HEK293T (cell line): ENCODE data around the gene PRDM16.

ENCODE experiments used
- CTCF ChIA-PET: fragments of 350-600 bp; formaldehyde crosslinking; extraction: SDS; loops from one replicate; lab custom pipeline; 2021; ENCODE audit warnings: antibody characterized with exemption, inconsistent platforms; lab: Yijun Ruan, JAX
- POLR2A ChIA-PET: fragments of 350-600 bp; formaldehyde crosslinking; extraction: SDS; loops from one replicate; lab custom pipeline; 2020; ENCODE audit warnings: antibody characterized with exemption, inconsistent platforms; lab: Yijun Ruan, JAX
- DNase-seq: peaks from one replicate; pipeline ENCODE4 v3.0.0; 2012; ENCODE audit warnings: mixed read lengths; ENCODE audit errors: extremely low spot score
- ARNT ChIP-seq: fragments of 450-650 bp; IDR thresholded peaks from 2 replicates; pipeline ENCODE4 v1.6.1; 2017; ENCODE audit warnings: mild to moderate bottlenecking
- BHLHE40 ChIP-seq: fragments of 450-650 bp; IDR thresholded peaks from 2 replicates; pipeline ENCODE4 v1.6.1; 2016; ENCODE audit warnings: mild to moderate bottlenecking, moderate library complexity, borderline replicate concordance
- CTBP1 ChIP-seq: fragments of 450-650 bp; IDR thresholded peaks from 2 replicates; pipeline ENCODE4 v1.6.1; 2016; ENCODE audit warnings: borderline replicate concordance
- ELF4 ChIP-seq: fragments of 450-650 bp; IDR thresholded peaks from 2 replicates; pipeline ENCODE4 v1.6.1; 2017; ENCODE audit warnings: antibody characterized with exemption
- FOXA1 ChIP-seq: fragments of 450-650 bp; IDR thresholded peaks from 2 replicates; pipeline ENCODE4 v1.6.1; 2016; ENCODE audit warnings: mild to moderate bottlenecking
- FOXK2 ChIP-seq: fragments of 450-650 bp; IDR thresholded peaks from 2 replicates; pipeline ENCODE4 v1.6.1; 2016; ENCODE audit warnings: mild to moderate bottlenecking
- FOXM1 ChIP-seq: fragments of 450-650 bp; IDR thresholded peaks from 2 replicates; pipeline ENCODE4 v1.6.1; 2017; ENCODE audit warnings: mild to moderate bottlenecking, borderline replicate concordance
- HDGF ChIP-seq: fragments of 450-650 bp; IDR thresholded peaks from 2 replicates; pipeline ENCODE4 v1.6.1; 2017; ENCODE audit warnings: antibody characterized with exemption, borderline replicate concordance
- L3MBTL2 ChIP-seq: fragments of 450-650 bp; conservative IDR thresholded peaks from 2 replicates; pipeline ENCODE4 v1.6.1; 2016; ENCODE audit warnings: mild to moderate bottlenecking
- LEF1 ChIP-seq: fragments of 450-650 bp; IDR thresholded peaks from 2 replicates; pipeline ENCODE4 v1.6.1; 2017; ENCODE audit warnings: mild to moderate bottlenecking, borderline replicate concordance
- NFRKB ChIP-seq: fragments of 450-650 bp; IDR thresholded peaks from 2 replicates; pipeline ENCODE4 v1.6.1; 2016; ENCODE audit warnings: mild to moderate bottlenecking, moderate library complexity
- SP1 ChIP-seq: fragments of 450-650 bp; IDR thresholded peaks from 2 replicates; pipeline ENCODE4 v1.6.1; 2017
- SUZ12 ChIP-seq: fragments of 450-650 bp; IDR thresholded peaks from 2 replicates; pipeline ENCODE4 v1.6.1; 2016; ENCODE audit warnings: mild to moderate bottlenecking
- TARDBP ChIP-seq: fragments of 450-650 bp; IDR thresholded peaks from 2 replicates; pipeline ENCODE4 v1.6.1; 2016
- ZNF384 ChIP-seq: fragments of 450-650 bp; IDR thresholded peaks from 2 replicates; pipeline ENCODE4 v1.6.1; 2016
- TF ChIP-seq, protein P1 (sequence below): fragments of 450-650 bp; IDR thresholded peaks from 2 replicates; pipeline ENCODE4 v1.6.1; 2016

Gene PRDM16

DNA sequence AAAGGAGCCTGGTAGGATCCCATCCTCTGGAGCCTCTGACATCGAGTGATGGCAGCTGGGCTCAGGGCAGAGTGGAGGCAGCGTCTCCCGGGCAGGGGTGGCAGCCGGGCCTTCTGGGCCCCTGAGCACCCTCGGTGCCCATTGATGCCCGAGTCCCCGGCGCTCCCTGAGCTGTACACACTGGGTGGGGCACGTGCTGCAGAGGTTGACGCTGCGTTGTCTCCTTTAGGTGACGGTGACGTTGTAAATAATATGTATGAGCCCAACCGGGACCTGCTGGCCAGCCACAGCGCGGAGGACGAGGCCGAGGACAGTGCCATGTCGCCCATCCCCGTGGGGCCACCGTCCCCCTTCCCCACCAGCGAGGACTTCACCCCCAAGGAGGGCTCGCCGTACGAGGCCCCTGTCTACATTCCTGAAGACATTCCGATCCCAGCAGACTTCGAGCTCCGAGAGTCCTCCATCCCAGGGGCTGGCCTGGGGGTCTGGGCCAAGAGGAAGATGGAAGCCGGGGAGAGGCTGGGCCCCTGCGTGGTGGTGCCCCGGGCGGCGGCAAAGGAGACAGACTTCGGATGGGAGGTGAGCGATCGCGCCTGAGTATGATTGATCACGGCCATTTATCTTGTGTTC, 117.0 kb downstream of the PRDM16 start:
- DNase-seq, result no peak
- POLR2A ChIA-PET, result interaction anchor here (0.9 kb wide), 1 partner anchor 117 kb away, joined by 3 read pairs; the partner anchor contains the start of gene PRDM16
- CTCF ChIA-PET, result interaction anchor here (0.7 kb wide), 1 partner anchor 20 kb away, joined by 3 read pairs; no protein-coding TSS in a partner anchor
- TF ChIP-seq BHLHE40, result no peak
- TF ChIP-seq, protein P1, sequence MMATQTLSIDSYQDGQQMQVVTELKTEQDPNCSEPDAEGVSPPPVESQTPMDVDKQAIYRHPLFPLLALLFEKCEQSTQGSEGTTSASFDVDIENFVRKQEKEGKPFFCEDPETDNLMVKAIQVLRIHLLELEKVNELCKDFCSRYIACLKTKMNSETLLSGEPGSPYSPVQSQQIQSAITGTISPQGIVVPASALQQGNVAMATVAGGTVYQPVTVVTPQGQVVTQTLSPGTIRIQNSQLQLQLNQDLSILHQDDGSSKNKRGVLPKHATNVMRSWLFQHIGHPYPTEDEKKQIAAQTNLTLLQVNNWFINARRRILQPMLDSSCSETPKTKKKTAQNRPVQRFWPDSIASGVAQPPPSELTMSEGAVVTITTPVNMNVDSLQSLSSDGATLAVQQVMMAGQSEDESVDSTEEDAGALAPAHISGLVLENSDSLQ, result no peak

DNA sequence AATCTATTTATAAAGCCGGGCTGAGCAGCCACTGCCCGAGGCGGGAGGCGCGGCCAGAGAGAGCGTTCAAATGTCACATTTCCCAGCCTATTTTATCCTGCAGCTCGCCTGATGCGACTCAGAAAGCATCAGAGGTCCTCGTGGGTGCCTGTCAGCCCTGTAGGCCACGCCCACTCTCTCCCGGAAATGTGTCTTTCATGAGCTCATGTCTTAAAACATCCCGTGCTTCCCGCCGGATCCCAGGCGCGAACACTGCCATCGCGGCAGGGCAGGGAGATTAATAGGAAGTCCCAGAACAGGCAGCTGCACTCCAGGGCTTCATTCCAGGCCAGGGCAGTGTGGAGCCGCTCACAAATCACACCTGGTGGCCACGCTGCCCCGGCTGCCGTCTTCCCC, 117.5 kb downstream of the PRDM16 start:
- CTCF ChIA-PET, result interaction anchor here (0.7 kb wide), 1 partner anchor 19 kb away, joined by 3 read pairs; no protein-coding TSS in a partner anchor
- TF ChIP-seq ARNT (no peak), L3MBTL2 (0 out of 2 replicates have a peak, but pooled peaks have one; percentile 18)
- TF ChIP-seq, protein P1, result peak; percentile 61
- DNase-seq, result peak; percentile 31
- POLR2A ChIA-PET, result interaction anchor here (0.9 kb wide), 1 partner anchor 118 kb away, joined by 3 read pairs; the partner anchor contains the start of gene PRDM16

DNA sequence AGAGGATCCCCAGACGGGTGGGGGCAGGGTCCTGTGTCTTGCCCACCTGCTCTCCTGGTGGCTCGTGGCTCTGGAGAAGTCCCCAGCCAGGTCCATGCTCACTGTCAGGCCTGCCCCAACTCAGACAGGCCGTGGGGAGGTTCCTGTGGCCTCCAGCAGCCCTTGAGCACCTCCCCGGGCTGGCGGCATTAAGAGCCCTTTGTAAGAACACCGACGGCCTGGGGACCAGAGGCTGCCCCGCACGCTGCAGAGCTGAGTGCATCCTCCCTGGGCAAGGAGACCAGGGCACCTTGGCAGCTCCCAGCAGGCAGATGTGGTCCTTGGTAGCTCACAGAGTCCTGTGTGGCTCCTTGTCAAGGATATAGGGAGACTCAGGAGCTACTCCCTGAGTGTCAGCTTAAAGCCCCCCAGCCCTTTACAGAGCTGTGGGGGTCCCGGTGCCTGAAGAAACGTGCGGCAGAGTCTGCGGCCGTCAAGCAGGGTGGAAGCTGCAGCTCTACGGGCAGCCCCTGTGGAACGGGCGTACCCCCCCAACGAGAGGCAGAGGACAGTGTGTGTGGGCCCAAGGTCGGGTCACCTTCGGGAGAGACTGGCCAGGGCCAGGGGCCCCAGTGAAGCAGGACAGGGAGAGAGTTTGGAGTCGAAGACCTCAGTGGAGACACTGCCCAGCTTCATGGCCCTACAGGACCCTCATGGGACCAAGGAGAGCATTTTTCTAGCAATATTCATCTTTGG, 118.6 kb downstream of the PRDM16 start:
- no peak for DNase-seq
- ChIA-PET POLR2A (no interaction called here), CTCF (no interaction called here)
- TF ChIP-seq ARNT (no peak), ZNF384 (no peak), SUZ12 (no peak), ELF4 (no peak), L3MBTL2 (no peak), HDGF (no peak), NFRKB (no peak), FOXM1 (no peak)

DNA sequence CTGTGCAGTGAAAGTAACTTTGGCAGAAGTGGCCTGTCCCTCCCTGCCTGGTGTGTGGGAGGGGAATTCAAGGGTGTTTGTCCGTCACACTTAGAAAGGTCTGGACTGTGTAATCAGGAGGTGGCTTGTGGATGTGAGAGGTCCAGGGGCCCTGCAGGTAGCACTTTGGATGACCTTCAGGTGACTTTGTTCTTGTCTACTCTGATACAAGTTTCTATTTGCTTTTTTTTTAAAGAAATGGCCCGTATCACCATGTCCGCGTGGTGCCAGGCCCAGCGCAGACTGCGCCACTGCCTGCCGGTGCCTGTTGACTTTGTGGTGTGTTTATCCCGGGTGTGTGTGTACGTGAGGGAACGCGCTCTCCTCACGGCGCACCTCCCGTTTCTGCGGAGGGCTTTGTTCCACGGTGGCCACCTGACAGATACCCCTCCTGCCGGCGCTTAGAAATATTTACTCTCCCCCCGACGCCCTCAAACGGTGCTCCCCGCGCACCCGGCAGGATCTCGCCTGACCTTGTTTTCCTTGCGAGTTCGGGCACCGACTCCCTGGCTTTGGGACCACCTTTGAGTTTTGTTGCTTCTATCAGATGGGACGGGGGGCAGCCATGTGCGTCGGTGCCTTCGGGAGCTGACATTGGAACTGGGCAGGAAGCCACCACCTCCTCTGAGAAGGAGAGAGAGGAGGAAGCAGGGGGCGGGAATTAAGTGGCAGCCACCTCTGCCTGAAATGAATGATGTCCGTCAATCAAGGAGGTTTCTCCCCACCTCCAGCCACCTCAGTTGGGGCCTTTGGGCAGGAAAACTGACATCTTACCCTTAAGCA, 119.4 kb downstream of the PRDM16 start:
- DNase-seq, result no peak
- POLR2A ChIA-PET, result no interaction called here
- CTCF ChIA-PET, result no interaction called here
- TF ChIP-seq CTBP1 (no peak), FOXA1 (no peak), ARNT (no peak), SUZ12 (no peak), LEF1 (no peak), L3MBTL2 (no peak), ELF4 (no peak), NFRKB (no peak), BHLHE40 (no peak), FOXM1 (no peak), SP1 (no peak), ZNF384 (no peak), HDGF (no peak), TARDBP (no peak), FOXK2 (no peak)
- TF ChIP-seq, protein P1, result no peak

DNA sequence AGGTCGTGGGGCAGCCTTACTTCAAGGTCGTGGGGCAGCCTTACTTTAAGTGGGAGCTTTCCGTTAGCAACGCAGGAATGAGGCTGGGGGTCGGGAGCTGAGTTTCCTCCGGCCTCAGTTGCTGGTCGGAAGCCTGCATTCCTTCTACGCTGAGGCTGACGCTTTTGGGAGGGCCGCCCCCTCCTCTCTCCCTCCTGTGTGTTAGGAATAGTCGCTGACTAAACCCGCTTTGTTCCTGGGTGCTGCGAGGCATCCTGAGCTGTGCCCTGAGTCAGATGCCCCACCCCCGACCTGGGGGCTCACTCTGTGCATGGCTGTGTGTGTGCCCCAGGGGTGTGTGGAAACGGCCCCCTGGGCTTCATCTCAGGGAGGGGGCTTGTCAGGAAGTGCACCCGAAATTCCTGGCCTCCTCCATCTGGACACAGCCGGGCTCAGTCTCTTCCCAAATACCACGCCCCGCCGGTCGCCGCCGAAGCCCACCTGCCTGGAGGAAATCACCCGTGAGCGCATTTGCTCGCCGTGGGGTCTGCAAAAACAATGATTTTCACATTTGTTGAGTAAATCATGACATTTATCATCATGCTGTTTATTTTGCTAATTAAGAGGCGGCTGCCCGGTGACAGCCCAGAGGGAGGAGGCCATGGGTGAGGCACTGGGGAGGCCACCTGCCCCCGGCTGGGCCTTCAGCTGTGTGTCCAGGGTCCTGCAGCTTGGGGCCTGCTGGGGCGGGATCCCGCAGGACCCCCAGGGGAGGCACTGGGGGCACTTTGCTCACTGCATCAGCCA, 121.4 kb downstream of the PRDM16 start:
- CTCF ChIA-PET, result no interaction called here
- no peak for DNase-seq
- TF ChIP-seq ARNT (no peak), LEF1 (no peak), CTBP1 (no peak), TARDBP (no peak), HDGF (no peak), ELF4 (no peak), BHLHE40 (no peak), FOXA1 (no peak), NFRKB (no peak), L3MBTL2 (no peak), FOXK2 (no peak), SP1 (no peak), FOXM1 (no peak)
- TF ChIP-seq, protein P1, result no peak
- POLR2A ChIA-PET, result no interaction called here
